K562 (cell line): ENCODE data around the gene POLE2. TPM values are rescaled to one million over a fixed set of nuclear protein-coding genes. Genes with fewer than 3 reads are reported as not detected.

ENCODE experiments used
- ARID1B ChIP-seq: fragments of 450-650 bp; IDR thresholded peaks from 2 replicates; pipeline ENCODE4 v1.6.1; 2016; ENCODE audit warnings: antibody characterized with exemption, mild to moderate bottlenecking, inconsistent platforms
- CC2D1A ChIP-seq: fragments of 450-650 bp; IDR thresholded peaks from 2 replicates; pipeline ENCODE4 v1.6.1; 2017; ENCODE audit warnings: mild to moderate bottlenecking
- DPF2 ChIP-seq: fragments of 450-650 bp; IDR thresholded peaks from 2 replicates; pipeline ENCODE4 v1.6.1; 2016
- GTF2F1 ChIP-seq: IDR thresholded peaks from 2 replicates; pipeline ENCODE4 v1.6.1; 2011; ENCODE audit warnings: low read depth, low read length, improper control_type of control experiment
- KDM4B ChIP-seq, 2 experiments: fragments of 450-650 bp in 1 of 2; sonication (generic) in 1 of 2; IDR thresholded peaks; 2 replicates each; pipeline ENCODE4 v1.6.1; 2016 to 2017; ENCODE audit warnings: borderline replicate concordance in 2 of 2, antibody characterized with exemption in 1 of 2, low read depth in 1 of 2, mild to moderate bottlenecking in 1 of 2
- NELFE ChIP-seq: IDR thresholded peaks from 2 replicates; pipeline ENCODE4 v1.6.1; 2011; ENCODE audit warnings: mild to moderate bottlenecking; ENCODE audit not compliant: insufficient read depth, insufficient read length
- NRF1 ChIP-seq, 2 experiments: fragments of 450-650 bp; IDR thresholded peaks in 1 of 2; conservative IDR thresholded peaks in 1 of 2; 2 replicates each; pipeline ENCODE4 v1.6.1; 2014; ENCODE audit warnings: mild to moderate bottlenecking in 2 of 2
- SIN3B ChIP-seq: fragments of 450-650 bp; IDR thresholded peaks from 2 replicates; pipeline ENCODE4 v1.6.1; 2017; ENCODE audit warnings: low read depth, mild to moderate bottlenecking, moderate library complexity
- SIX5 ChIP-seq, 2 experiments: IDR thresholded peaks; 2 replicates each; pipeline ENCODE4 v1.6.1; 2011; ENCODE audit warnings: low read length in 2 of 2, borderline replicate concordance in 1 of 2, low read depth in 1 of 2, mild to moderate bottlenecking in 1 of 2, moderate library complexity in 1 of 2; ENCODE audit not compliant: insufficient read depth in 1 of 2
- TAF15 ChIP-seq: fragments of 200-400 bp; formaldehyde crosslinking; IDR thresholded peaks from 2 replicates; pipeline ENCODE4 v1.6.1; 2017; ENCODE audit warnings: mild to moderate bottlenecking, low read depth, low read length, moderate library complexity
- YBX1 ChIP-seq: fragments of 450-650 bp; IDR thresholded peaks from 2 replicates; pipeline ENCODE4 v1.7.1; 2016; ENCODE audit warnings: mild to moderate bottlenecking
- ZNF561 ChIP-seq: fragments of 450-650 bp; formaldehyde crosslinking; conservative IDR thresholded peaks from 2 replicates; pipeline ENCODE4 v1.4.0; 2020; ENCODE audit warnings: mild to moderate bottlenecking, moderate library complexity
- ZNF764 ChIP-seq: fragments of 250-450 bp; sonication (Bioruptor Pico); IDR thresholded peaks from 2 replicates; pipeline ENCODE4 v1.4.0; 2020; ENCODE audit warnings: low read depth, mild to moderate bottlenecking, moderate library complexity
- polyA plus RNA-seq, 8 experiments: library from polyadenylated mRNA; depleted of rRNA in 4 of 8; stranded (reverse) in 5 of 8; unstranded in 3 of 8; fragments of >200 nt; fragmentation: Nextera tagmentation in 2 of 8; fragmentation: Illumina TruSeq in 1 of 8; extraction: Ambion mirVana in 2 of 8; extraction: Trizol in 1 of 8; gene quantifications; 2 replicates each; pipeline versions ENCODE4 v1.2.1 to v1.2.3, GENCODE V29; 2011 to 2014; ENCODE audit warnings: inconsistent platforms in 1 of 8, missing spikeins in 1 of 8
- total RNA-seq, 7 experiments: library from RNA; depleted of rRNA in 6 of 7; stranded (reverse); fragments of >200 nt in 6 of 7; fragmentation: Illumina TruSeq in 2 of 7; extraction: Trizol in 2 of 7; gene quantifications; 2 replicates each; pipeline versions ENCODE4 v1.2.1 to v1.2.3, GENCODE V29; 2011 to 2021; ENCODE audit warnings: low replicate concordance in 1 of 7
- TF ChIP-seq, protein P1 (sequence below), 2 experiments: fragments of 450-650 bp; IDR thresholded peaks; 2 replicates each; pipeline ENCODE4 v1.6.1; 2016; ENCODE audit warnings: mild to moderate bottlenecking in 2 of 2, borderline replicate concordance in 1 of 2, low read depth in 1 of 2, moderate library complexity in 1 of 2
- TF ChIP-seq, protein P2 (sequence below): sonication (generic); formaldehyde crosslinking; IDR thresholded peaks from 2 replicates; pipeline ENCODE4 v1.8.1; 2023; ENCODE audit warnings: mild to moderate bottlenecking, missing genetic modification reagents, moderate library complexity

POLE2 gene
- total and polyA plus RNA-seq, 9 of the 15 experiments (the other 6 are each of a cell fraction or from before 2014, with no cell fraction given), result 30.7 to 78.4 (median 55.4) TPM

DNA sequence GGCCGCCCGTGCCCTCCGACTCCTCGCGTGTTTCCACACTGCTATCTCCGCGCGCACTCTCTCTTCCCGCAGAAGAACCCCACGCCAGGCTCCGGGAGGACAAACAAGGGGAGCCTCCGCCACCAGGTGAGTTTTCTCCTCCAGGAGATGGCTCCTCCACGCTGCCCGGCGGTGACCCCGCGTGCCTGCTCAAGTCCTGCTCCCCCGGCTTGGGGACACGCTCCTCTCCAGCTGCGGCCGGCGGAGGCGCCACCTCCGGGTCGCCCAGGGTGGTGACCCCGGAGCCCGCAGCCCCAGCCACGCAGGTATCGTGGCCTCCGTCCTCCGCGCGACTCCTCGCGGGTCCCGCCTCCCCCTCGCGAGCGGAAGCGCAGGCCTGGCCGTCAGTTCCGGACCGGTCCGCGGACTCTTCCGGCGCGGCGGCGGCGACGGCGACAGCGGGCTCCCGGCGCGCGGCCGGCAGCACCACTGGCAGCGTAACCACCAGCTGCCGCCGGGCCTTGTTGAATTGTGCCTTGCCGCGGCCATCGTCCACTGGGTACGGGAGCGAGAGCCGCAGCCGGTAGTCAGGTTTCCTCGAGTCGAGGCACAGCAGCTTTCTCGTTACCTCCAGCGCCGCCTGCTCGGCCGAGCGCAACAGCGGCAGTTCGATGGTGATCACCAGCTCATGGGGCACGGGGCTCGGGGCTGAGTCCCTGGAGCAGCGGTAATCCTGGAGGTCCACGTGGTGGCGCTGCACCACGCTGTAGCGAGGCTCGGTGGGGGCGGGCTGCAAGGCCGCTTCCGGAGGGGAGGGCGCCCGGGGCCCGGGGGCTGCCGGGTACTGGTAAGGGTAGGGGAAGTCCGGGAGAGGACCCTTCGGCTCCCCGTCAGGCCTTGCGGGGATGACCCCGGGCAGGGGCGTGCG, 54.1 kb downstream of the POLE2 start (continued):
- TF ChIP-seq, protein P1, sequence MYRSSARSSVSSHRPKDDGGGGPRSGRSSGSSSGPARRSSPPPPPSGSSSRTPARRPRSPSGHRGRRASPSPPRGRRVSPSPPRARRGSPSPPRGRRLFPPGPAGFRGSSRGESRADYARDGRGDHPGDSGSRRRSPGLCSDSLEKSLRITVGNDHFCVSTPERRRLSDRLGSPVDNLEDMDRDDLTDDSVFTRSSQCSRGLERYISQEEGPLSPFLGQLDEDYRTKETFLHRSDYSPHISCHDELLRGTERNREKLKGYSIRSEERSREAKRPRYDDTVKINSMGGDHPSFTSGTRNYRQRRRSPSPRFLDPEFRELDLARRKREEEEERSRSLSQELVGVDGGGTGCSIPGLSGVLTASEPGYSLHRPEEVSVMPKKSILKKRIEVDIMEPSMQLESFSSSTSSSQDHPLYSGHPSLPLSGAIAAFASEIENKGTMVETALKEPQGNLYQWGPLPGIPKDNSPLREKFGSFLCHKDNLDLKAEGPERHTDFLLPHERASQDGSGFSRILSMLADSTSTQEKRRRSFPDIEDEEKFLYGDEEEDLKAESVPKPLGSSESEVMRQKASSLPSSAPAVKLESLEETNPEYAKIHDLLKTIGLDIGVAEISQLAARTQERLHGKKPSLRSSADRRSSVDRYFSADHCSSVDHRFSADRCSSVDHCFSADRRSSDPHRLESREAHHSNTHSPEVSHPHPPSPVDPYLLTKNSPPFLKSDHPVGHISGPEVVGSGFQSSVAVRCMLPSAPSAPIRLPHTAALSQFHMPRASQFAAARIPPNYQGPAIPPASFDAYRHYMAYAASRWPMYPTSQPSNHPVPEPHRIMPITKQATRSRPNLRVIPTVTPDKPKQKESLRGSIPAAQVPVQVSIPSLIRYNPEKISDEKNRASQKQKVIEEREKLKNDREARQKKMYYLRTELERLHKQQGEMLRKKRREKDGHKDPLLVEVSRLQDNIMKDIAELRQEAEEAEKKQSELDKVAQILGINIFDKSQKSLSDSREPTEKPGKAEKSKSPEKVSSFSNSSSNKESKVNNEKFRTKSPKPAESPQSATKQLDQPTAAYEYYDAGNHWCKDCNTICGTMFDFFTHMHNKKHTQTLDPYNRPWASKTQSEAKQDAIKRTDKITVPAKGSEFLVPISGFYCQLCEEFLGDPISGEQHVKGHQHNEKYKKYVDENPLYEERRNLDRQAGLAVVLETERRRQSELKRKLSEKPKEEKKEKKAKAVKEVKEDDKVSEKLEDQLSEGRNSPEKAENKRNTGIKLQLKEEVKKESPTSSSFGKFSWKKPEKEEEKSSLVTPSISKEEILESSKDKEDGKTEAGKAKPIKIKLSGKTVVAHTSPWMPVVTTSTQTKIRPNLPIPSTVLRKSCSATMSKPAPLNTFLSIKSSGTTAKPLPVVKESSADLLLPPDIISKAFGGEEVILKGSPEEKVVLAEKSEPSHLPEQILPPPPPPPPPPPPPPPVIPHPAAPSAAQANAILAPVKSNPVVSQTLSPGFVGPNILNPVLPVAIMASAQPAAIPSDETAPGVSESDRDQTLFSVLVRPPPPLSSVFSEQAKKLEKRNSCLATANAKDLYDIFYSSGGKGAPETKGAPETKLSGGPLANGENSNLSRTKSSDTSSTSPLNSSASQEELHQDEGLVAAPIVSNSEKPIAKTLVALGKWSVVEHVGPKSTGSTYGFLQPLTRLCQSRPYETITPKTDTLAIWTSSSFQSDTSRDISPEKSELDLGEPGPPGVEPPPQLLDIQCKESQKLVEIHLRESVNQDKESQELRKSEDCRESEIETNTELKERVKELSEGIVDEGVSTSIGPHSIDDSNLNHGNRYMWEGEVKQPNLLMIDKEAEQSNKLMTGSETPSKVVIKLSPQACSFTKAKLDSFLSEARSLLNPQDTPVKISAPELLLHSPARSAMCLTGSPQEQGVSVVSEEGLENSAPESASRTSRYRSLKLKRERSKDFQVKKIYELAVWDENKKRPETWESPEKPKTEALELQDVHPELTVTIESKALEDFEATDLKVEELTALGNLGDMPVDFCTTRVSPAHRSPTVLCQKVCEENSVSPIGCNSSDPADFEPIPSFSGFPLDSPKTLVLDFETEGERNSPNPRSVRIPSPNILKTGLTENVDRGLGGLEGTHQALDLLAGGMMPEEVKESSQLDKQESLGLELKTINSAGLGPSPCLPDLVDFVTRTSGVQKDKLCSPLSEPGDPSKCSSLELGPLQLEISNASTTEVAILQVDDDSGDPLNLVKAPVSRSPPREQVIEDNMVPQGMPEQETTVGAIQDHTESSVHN (IDR thresholded peaks at IDR 0.05; ENCODE audit: borderline replicate concordance in 1 of 2, low read depth in 1 of 2), result no peak
- TF ChIP-seq KDM4B (IDR thresholded peaks at IDR 0.05; ENCODE audit: borderline replicate concordance in 2 of 2, low read depth in 1 of 2) (peak in 1 of 2 experiments; percentile 40; a peak in 1 of 4 replicates), DPF2 (no peak), TAF15 (no peak), SIN3B (peak; percentile 75), SIX5 (IDR thresholded peaks at IDR 0.05; ENCODE audit: borderline replicate concordance in 1 of 2, insufficient read depth in 1 of 2, low read depth in 1 of 2, low read length in 2 of 2) (no peak), ZNF764 (CRISPR knock-in tag) (no peak), ZNF561 (CRISPR knock-in tag) (no peak), GTF2F1 (no peak), CC2D1A (0 out of 2 replicates have a peak, but pooled peaks have one; percentile 14), NELFE (no peak), NRF1 (conservative IDR thresholded peaks at IDR 0.05 in 1 of 2, IDR thresholded peaks at IDR 0.05 in 1 of 2) (no peak), ARID1B (no peak), YBX1 (no peak)
- TF ChIP-seq, protein P2, sequence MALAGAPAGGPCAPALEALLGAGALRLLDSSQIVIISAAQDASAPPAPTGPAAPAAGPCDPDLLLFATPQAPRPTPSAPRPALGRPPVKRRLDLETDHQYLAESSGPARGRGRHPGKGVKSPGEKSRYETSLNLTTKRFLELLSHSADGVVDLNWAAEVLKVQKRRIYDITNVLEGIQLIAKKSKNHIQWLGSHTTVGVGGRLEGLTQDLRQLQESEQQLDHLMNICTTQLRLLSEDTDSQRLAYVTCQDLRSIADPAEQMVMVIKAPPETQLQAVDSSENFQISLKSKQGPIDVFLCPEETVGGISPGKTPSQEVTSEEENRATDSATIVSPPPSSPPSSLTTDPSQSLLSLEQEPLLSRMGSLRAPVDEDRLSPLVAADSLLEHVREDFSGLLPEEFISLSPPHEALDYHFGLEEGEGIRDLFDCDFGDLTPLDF (CRISPR knock-in tag), result no peak
- TF ChIP-seq, all 486 proteins: peak for 128
